DOHH2 (cell line): Measurements from ENCODE around the gene TKT.

Source experiments
- H3F3A ChIP-seq: fragments of 200-600 bp; sonication (generic), shearing (Covaris generic); 2 replicates; pipeline ENCODE4 v1.6.0; 2016; ENCODE audit warnings: antibody characterized with exemption, mild to moderate bottlenecking; ENCODE audit not compliant: control insufficient read depth, insufficient read depth
- H3K27ac ChIP-seq: fragments of 200-600 bp; sonication (generic); 2 replicates; pipeline ENCODE4 v1.5.1; 2014; ENCODE audit warnings: low read depth, mild to moderate bottlenecking, low read length, moderate library complexity
- H3K27me3 ChIP-seq: fragments of 200-600 bp; sonication (generic); 2 replicates; pipeline ENCODE4 v1.6.1; 2014; ENCODE audit warnings: mild to moderate bottlenecking, low read length, mixed read lengths; ENCODE audit not compliant: control insufficient read depth
- H3K36me3 ChIP-seq: fragments of 200-600 bp; sonication (generic); 2 replicates; pipeline ENCODE4 v1.6.1; 2014; ENCODE audit warnings: mild to moderate bottlenecking, low read length, moderate library complexity, mixed read lengths; ENCODE audit not compliant: control insufficient read depth
- H3K4me1 ChIP-seq: fragments of 200-600 bp; sonication (generic); 2 replicates; pipeline ENCODE4 v1.6.1; 2014; ENCODE audit warnings: mild to moderate bottlenecking, low read length, mixed read lengths; ENCODE audit not compliant: control insufficient read depth
- H3K4me2 ChIP-seq: fragments of 200-600 bp; sonication (generic); 2 replicates; pipeline ENCODE4 v1.6.0; 2014; ENCODE audit warnings: mild to moderate bottlenecking, low read length, moderate library complexity
- H3K4me3 ChIP-seq: fragments of 200-600 bp; sonication (generic); 2 replicates; pipeline ENCODE4 v1.5.1; 2014; ENCODE audit warnings: mild to moderate bottlenecking, low read length, mixed read lengths
- H3K79me2 ChIP-seq: fragments of 200-600 bp; sonication (generic); 2 replicates; pipeline ENCODE4 v1.6.1; 2014; ENCODE audit warnings: mild to moderate bottlenecking, low read length, mixed read lengths; ENCODE audit not compliant: control insufficient read depth
- H3K9me2 ChIP-seq: fragments of 200-600 bp; sonication (generic); replicated peaks from 2 replicates; pipeline ENCODE4 v1.6.1; 2014; ENCODE audit warnings: mild to moderate bottlenecking, low read length, mixed read lengths; ENCODE audit not compliant: control insufficient read depth
- H3K9me3 ChIP-seq: fragments of 200-600 bp; sonication (generic); 2 replicates; pipeline ENCODE4 v1.6.1; 2014; ENCODE audit warnings: antibody characterized with exemption, low read length, mixed read lengths; ENCODE audit not compliant: control insufficient read depth, insufficient read depth
- H4K20me1 ChIP-seq: fragments of 200-600 bp; sonication (generic); 2 replicates; pipeline ENCODE4 v1.6.0; 2014; ENCODE audit warnings: low read depth, mild to moderate bottlenecking, antibody characterized with exemption, low read length, moderate library complexity; ENCODE audit not compliant: control insufficient read depth, insufficient read depth
- EZH2phosphoT487 ChIP-seq: fragments of 200-600 bp; sonication (generic); IDR thresholded peaks from 2 replicates; pipeline ENCODE4 v1.6.1; 2017; ENCODE audit warnings: borderline replicate concordance, mild to moderate bottlenecking, antibody characterized with exemption, low read length, moderate library complexity, mixed read lengths
- TF ChIP-seq, protein P1 (sequence below): fragments of 200-600 bp; sonication (generic); IDR thresholded peaks from one replicate; pipeline ENCODE4 v1.5.1; 2014; ENCODE audit warnings: antibody characterized with exemption, mild to moderate bottlenecking, low read depth, low read length; ENCODE audit not compliant: poor library complexity, severe bottlenecking

Gene TKT

DNA sequence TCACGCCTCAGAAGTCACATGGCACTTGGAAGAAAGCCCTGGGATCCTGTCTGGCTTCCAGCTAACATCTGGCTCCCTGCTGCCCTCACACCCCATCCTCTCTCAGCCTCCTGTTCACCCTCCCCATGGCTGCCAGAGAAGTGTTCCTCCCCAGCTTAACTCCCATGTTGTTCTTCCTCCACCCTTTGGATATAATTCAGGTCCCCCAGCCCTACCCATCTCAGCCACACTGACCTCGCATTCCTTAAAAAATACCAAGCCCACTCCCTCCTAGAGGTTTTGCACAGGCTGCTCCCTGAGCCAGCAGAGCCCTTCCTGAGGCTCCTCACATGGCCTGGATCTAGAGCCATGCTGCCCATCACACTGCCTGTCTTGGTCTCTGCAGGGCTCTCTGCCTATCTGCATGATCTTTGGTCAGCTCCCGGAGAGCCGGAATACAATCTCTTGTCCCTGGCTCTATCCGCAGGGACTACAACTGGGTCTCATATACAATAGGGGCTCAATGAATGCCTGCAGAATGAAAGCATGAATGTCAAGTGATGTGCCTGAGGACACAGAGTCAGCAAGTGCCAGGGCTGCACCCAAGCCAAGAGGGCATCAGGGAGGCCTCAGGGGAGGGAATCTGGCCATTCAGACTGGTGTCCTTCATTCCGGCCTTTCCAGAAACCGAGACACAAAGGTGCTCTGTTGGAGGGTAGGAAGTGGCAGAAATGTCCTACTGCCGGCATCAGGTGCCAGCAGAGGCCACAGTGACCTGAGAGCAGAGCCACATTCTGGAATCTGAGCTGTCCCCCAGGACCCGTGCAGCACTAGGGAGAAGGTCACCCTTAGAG, 3.8 kb upstream of the TKT start:
- Histone ChIP-seq H3F3A (no peaks in the 10 kb centered on the region), H3K4me1 (peaks cover 16% of the 10 kb centered on the region), H3K9me2 (no peaks in the 10 kb centered on the region), H3K79me2 (peaks cover 15% of the 10 kb centered on the region), H3K9me3 (no peaks in the 10 kb centered on the region), H4K20me1 (peaks cover 5% of the 10 kb centered on the region; the same call in 1 of the 2 replicates), H3K36me3 (peaks cover 11% of the 10 kb centered on the region), H3K4me3 (no peak overlapping the region), H3K4me2 (no peak overlapping the region), H3K27ac (no peak overlapping the region), H3K27me3 (no peaks in the 10 kb centered on the region)
- no peak for TF ChIP-seq EZH2phosphoT487
- TF ChIP-seq, protein P1, sequence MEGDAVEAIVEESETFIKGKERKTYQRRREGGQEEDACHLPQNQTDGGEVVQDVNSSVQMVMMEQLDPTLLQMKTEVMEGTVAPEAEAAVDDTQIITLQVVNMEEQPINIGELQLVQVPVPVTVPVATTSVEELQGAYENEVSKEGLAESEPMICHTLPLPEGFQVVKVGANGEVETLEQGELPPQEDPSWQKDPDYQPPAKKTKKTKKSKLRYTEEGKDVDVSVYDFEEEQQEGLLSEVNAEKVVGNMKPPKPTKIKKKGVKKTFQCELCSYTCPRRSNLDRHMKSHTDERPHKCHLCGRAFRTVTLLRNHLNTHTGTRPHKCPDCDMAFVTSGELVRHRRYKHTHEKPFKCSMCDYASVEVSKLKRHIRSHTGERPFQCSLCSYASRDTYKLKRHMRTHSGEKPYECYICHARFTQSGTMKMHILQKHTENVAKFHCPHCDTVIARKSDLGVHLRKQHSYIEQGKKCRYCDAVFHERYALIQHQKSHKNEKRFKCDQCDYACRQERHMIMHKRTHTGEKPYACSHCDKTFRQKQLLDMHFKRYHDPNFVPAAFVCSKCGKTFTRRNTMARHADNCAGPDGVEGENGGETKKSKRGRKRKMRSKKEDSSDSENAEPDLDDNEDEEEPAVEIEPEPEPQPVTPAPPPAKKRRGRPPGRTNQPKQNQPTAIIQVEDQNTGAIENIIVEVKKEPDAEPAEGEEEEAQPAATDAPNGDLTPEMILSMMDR = no peak

DNA sequence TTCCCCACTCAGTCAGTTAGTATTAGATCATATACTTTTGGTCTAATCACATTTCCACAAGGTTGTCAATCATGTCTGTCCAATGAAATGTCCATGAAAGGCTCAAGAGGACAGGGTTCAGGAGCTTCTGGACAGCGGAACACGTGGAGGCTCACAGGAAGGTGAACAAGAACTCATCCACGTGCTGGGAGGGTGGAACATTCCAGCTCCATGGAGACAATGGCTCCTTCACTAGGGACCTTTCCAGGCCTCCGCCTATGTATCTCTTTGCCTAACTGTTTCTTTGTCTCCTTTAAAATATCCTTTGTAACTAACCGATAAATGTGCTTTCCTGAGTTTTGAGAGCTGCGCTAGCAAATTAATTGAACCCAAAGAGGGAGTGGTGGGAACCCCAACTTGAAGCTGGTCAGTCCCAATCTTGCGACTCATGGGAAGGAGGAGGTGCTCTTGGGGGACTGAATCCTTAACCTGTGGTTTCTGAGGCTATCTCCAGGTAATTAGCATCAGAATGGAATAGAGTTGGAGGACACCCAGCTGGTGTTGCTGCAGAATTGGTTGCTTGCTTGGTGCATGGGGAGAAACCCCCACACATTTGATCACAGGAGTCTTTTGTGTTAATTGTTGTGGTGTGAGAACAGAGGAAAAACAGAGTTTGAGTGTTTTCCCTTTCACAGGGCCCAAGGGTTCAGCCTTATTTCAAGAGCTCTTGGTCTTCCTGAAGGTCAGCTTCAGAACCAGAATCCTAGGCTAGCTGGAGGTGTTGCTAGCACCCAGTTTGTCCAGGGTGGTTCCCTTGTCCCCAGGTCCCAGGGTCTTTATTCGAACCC, 3.0 kb upstream of the TKT start:
- H3K4me1 ChIP-seq = peaks cover 21% of the 10 kb centered on the region
- no peaks in the 10 kb centered on the region for H3K27me3 ChIP-seq
- peaks cover 23% of the 10 kb centered on the region for H3K79me2 ChIP-seq
- peaks cover 14% of the 10 kb centered on the region for H4K20me1 ChIP-seq
- TF ChIP-seq EZH2phosphoT487 = no peak
- TF ChIP-seq, protein P1 = no peak
- no peak overlapping the region for H3K27ac ChIP-seq
- no peak overlapping the region for H3K4me2 ChIP-seq
- H3K36me3 ChIP-seq = peaks cover 20% of the 10 kb centered on the region
- 0 out of 2 replicates have a peak, but pooled peaks cover 2% of the 10 kb centered on the region for H3F3A ChIP-seq
- H3K9me2 ChIP-seq = no peaks in the 10 kb centered on the region
- no peak overlapping the region for H3K4me3 ChIP-seq
- no peaks in the 10 kb centered on the region for H3K9me3 ChIP-seq

DNA sequence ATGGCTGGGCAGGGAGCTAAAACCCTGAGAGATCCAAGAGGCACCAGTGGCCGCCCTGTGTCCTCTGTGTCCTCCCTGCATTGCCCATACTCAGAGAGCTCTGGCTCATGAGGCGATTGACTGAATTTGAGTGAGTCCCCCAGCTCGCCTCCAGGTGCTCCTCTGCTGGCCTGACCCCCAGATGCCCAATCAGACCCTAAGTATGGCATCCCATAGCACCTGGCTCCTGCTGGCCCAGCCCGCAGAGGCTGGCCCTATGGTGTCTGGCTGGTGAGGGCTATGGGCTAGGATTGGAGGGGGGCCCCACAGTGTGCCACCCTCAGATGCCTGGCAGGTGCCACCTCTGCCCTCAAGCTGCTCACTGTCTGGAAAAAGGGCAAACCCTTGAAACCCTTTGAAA, 1.6 kb upstream of the TKT start:
- Histone ChIP-seq H3K79me2 (peaks cover 37% of the 10 kb centered on the region), H4K20me1 (peaks cover 22% of the 10 kb centered on the region), H3K4me1 (peaks cover 34% of the 10 kb centered on the region), H3K4me3 (no peak overlapping the region), H3K4me2 (no peak overlapping the region), H3K9me2 (no peaks in the 10 kb centered on the region), H3K27ac (no peak overlapping the region), H3K27me3 (no peaks in the 10 kb centered on the region), H3K9me3 (no peaks in the 10 kb centered on the region), H3F3A (peaks cover 8% of the 10 kb centered on the region), H3K36me3 (peaks cover 32% of the 10 kb centered on the region)
- TF ChIP-seq, protein P1 = no peak
- no peak for TF ChIP-seq EZH2phosphoT487
